HG03139 (cell line): ENCODE data around the gene WASF2.
"Not testable (repeated sequence)": the region's sequence is repeated elsewhere in the genome, so short reads cannot be mapped to it uniquely, and the experiment has no call there.

Source experiments
- ATAC-seq: cut with Tn5 transposase; IDR thresholded peaks from one replicate; pipeline ENCODE4 v1.9.1; 2021; ENCODE audit not compliant: unreplicated experiment

WASF2 gene

DNA sequence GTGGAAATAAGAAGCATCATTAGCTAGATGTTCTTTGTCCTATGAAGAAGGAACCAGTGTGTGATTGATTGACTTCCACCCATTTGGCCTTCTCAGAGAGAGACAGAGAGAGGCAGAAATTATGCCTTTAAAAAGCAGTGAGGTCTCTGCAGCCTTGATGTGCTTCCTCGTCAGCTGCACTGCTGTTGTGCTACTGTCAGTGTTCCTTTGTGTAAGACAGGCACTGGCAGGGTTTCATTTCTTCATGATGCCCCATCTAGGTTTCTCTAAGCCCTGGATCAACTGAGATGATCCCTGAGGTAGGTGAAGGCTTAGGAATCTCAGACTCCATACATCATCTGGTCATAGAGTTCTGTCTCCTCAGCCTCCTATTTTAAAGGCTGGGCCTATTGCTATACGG is 62.6 kb downstream of the WASF2 start:
- ATAC-seq: no peak

DNA sequence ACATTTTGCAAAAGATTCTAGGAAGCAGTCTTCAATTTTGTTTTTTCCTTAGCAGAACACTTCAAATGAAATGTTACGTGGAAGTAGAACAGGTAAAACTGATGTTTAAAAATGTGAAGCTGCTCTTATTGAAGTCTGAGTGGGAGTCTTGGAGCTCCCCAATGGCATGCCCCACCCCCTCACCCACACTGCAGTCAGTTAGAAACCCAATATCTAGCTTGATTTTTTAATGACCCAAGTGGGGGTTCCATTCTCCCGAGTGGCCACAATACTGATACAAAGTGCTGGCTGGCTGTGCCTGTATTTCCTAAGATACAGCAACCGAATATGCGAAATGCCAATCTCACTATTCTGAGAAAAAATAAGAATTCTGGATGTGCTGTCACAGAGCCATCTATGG is 66.3 kb downstream of the WASF2 start:
- ATAC-seq: no peak

DNA sequence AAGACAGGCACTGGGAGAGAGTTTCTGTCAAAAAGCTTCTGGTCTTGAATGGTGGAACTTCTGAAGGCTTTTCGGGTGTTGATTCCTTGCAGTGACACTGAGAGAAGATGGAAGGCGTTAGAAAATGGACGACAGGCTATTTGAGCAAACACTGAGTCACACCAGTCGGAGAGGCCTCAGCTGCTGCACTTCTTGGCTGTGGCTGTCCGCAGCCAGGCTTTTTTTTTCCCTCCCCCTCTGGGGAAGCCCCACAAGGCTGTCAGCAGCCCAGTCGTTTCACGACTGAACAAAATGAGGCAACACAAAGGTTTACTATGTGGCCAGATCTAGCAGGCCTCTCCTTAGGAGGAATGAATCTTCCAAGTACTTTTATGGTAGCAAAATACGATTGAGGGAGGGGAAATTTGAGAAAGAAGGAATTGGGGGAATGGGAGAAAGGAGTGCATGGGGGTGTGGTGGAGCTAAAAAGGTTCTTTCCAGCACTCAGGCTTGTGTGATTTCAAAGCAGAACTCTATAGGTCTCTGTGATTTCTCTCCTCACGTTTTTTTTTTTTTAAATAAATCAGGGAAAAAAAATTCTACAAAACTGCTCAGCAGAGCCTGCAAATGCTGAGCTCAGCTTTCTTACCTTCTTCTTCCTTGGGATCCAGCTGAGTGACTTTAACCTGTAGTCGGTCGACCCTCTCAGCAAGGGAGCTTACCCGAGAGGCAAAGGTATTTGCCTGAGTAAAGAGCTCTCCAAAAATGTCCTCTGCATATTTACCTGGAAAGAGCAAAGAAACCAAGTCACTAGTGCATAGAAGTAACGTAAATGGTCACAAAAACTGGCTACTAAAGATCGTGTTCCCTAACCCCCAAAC is 71.4 kb downstream of the WASF2 start:
- ATAC-seq: no peak

DNA sequence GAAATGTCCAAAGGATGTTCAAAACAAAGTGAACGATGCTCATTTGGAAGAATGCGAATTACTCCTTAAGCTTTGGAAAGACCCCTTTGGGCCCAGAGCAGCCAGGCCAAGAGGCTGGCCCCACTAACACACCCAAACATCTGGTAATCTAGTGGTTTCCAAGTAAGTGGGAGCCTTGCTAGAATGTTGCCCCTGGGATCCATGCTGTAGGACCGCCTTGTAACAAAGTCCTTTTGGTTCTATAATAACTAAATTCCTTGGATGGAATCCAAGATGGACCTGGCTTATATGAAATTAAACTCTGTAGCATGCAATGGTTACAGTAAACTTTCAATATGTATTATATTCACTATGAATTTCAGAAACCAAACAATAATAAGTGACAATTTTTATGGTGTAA is 72.3 kb downstream of the WASF2 start:
- ATAC-seq: no peak

DNA sequence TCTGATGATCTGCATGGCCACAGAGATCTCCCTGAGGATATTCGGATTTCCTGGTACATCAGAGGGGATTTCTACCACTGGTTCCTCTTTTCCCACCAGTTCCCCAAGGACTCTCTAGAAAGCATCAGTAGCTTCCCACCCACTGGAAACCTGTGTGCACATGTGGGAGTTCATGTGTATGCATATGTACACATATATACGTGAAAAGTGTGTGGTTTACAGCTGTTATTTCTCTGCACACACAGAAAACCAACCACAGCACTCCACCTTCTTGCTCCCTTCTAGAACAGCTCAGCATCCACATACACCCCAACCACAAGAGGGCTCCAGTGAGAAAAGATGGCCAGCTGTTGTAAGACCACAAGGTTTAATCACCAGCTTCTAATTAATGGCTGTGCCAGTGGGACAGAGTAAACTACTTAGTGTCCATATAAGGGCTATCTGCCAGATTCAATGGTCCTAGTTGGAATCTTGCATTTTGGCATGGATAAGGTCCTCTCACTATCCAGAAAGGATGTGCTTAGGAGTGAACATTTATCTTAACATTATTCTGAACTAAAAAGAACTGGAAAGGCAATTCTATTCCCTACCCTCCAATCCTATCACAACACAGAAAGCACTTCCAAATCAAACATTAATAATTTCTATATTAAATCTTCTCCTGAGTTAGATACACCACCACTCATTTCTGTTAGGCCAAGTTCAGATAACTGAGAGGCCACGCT is 73.4 kb downstream of the WASF2 start:
- ATAC-seq: no peak

DNA sequence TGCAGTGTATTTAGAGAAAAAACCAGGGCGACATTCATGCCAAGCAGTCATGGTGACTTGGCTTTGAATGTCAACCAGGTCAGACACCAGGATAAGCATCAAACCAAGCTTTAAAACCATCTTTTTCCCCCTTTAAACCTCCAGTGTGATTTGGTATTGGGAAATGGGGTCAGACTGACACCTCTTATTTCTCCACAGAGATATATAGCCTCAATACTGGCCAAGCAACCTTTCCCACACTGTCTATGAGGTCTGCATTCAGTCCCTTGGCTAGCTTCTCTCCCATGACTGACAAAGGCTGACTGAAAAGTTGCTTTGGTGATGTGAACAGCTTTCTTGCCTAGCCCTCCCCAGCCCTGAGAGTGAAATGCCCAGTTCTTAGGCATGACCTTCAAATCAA is 75.9 kb downstream of the WASF2 start:
- ATAC-seq: no peak

DNA sequence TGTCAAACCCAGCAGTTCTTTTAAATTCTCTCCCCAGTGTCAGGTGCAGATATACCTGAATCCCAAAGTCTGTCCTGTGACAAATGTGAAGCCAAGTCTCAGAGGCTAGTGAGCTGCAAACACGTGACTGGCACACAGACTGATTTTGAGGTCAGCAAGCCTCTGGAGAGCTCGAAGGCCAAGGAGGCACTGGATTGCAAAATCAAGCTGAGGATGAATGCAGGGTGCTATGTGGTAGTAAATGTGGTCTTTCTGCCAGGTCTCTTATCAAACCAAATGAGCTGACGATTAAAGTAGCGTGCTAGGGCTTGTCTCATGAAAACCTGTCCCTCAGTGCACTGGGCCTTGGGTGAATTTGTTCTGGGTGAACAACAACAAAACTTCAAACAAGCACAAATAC is 77.0 kb downstream of the WASF2 start:
- no peak for ATAC-seq

DNA sequence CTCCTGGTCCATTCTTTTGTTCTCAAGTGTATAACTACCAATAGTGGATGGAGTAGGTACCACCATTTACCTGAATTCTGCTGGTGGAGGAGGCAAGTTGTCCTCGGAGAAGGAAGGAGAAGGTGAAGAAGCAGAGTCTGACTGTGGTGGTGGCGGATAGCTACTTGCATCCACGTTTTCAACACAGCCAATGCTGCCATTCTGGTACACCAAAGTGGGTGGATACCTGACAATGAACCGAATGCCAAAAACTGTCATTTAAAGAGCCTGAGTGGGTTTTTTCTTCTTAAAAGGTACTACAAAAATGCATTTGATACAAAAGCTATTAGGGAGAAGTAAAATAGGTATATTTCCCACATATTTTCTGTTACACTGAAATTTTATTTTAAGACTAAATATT is 77.5 kb downstream of the WASF2 start:
- no peak for ATAC-seq

DNA sequence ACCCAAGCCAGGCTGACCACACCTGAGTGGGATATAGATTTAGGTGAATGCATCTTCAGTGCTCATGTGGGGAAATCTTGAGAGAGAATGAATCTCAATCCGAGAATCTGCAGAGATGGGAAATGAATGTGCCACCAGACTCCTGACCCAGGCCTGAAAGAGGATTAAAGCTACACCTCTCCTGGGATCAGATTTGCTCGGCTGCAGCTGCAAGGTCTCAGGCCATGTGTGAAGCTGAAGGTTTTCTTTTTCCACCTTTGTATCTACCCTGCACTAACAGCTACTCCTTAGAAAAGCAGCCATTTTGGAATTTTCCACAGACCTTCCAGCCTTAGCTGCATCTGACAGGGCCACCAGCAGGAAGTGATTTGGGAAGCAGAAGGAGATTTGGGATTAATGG is 79.3 kb downstream of the WASF2 start:
- ATAC-seq: no peak

DNA sequence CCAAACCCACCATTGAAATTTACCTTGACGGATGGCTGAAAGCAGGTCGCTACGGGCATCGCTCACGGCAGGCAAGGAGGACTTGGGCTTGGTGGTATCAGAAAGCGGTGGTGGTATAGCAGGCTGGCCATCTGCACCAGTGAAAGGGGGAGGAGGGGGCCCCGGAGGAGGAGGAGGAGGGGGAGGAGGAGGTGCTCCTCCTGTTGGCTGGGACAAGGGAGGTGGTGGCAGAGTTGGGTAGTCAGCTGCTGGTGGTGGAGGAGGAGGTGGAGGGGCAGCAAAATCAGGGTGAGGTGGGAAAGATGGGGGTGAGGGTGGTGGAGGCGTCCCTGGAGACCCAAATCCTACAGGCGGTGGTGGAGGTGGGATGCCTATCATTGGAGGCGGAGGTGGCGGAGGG is 80.3 kb downstream of the WASF2 start:
- no peak for ATAC-seq

DNA sequence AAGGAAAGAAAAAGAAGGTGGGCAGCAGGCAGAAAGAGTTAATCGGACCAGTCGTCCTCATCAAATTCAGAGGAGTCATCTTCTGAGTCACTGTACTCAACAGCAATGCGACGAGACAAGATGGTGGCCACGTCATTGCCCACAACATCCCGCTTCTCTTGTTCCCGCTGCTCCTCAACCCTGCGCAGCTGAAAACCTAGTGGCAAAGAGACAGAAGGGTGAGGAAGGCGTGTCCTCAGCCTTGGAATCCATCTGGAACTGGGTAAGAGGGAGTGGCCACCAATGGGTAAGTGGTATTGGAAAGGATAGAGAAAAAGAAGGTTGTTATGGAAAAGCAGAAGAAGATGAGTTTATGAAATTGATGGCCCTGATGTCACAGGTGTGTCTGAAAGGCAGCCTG is 81.8 kb downstream of the WASF2 start:
- no peak for ATAC-seq

DNA sequence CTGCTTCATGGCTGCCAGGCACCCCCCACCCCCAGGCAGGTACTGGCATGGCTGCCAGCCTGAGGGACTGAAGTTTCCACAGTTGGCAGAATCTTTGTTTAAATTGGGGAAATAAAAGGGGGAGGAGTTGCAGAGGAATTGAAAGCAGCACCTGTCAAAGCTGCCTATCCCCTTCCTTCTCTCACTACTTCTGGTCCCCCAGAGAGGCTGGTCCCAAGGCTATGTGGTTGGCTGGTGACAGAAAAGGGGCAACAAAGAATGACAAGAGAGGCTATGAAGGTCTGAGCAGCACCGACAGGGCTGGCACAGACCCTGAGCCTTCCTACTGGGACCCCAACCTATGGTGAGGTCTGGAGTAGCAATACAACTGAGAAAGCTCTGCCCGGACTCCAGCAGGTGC is 83.2 kb downstream of the WASF2 start:
- not testable (repeated sequence) for ATAC-seq

DNA sequence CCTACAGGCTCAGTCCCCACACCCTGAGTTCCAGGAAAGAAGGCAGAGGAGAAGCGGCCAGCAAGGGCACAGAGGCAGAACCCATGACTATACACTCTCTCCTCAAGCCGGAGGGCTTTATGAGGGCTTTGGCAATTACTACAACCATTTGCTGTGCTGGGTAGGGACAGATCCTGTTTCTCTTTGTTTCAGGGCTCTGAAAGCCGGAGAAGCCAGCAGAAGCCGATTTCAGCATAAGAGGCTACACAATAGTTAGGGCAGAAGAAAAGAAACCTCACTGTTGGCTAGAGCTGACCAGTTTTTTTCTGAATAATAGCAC is 83.6 kb downstream of the WASF2 start:
- ATAC-seq: no peak

DNA sequence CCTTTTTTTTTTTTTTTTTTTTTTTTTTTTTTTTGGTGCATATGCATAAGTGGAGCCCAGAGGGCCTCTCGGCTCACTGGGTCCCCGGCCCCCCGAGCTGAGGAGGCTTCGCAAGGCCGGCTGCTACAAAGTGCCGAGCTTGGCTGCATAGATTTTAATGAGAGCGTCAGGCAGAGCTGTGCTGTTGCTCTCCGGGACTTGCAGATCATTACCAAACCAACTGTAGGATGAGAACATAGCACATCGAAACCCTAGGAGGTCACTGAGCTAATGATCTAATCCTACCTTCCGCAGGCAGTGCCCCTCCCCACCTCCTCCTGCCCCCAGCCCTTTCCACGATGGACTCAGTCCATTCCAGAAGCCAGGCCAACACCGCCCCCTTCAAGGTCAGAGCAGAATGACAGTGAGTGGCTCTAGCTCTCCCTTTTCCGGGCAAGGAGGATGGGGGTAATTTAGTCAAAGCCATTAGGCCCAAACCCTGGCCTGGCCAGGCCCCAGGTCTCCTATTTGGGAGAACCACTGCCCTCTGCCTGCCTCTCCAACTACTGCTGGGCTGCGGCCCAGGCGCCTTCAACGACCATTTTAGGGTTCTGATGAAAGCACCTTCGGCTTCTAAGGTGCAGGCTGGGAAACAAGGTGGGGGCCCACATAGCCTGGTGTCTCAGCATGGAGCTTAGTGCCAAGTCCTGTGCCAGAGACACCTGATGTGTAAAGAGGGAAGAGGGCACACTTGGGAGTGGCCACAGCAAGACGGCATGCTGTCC is 84.2 kb downstream of the WASF2 start:
- not testable (repeated sequence) for ATAC-seq

DNA sequence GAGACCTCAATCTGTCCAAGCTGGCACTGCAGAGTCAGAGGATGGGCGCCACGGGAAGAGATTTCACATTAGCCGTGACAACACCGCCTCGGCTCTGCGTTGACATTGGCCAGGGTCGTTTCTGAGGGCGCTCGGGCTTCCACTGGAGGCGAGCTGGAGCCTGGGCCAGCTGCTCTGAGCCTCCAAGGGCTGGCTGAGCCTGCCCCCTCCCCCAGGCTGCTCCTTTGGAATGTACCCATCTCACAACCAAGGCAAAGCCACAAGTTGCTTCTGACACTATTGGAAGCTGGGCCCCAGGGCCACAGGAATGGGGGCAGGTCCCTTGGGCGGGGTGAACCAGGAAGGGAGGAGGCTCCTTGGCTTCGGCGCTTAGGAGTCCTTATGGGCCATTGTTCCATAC is 84.9 kb downstream of the WASF2 start:
- no peak for ATAC-seq

DNA sequence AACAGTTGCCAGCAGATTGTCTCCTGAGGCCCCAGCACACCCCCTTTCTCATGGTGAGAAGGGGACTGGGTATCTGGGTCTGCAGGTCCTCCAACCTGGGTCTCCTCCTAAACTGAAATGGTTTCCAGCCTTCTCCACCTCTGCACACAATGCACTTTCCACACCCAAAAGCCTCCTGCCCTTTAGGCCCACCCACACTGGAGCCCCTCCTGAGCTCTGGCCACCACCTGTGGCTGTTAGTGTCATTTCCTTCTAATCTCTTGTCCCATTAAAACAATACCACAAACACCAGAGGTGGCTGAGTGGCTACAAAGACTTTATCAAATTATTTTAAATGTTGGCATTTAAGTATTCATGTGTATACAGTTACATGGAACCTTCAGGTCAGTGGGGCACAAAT is 86.0 kb downstream of the WASF2 start:
- no peak for ATAC-seq

DNA sequence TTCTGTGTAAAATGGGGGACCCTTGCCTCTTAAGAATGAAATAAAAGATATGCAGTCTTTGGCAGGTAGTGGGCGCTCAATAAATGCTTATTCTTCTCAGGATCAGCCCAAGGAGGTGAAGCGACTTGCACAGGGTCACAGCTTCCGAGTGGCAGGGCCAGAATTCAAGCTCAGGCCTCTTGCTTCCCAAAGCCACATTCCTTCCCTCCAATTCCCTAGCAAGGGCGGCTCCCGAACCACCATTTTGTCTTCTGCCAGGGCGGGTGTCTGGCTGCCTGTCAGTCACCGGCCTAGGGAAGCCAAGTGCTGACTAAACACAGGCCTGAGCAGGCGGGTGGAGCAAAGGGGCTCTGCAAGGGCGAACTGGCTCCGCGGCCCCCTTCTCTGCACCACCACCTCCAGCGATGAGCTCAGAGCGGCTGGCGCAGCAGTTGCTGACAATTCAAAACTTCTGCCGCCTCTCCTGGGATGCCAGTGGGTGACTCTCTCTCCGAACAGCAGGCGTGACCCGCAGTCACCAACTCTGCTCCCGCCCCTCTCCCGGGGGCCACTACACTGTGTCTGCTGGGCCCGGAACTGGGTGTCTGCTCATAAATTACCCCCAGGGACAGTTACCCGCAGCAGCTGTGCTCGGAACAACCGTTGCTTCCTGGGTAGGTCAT is 86.8 kb downstream of the WASF2 start:
- no peak for ATAC-seq

DNA sequence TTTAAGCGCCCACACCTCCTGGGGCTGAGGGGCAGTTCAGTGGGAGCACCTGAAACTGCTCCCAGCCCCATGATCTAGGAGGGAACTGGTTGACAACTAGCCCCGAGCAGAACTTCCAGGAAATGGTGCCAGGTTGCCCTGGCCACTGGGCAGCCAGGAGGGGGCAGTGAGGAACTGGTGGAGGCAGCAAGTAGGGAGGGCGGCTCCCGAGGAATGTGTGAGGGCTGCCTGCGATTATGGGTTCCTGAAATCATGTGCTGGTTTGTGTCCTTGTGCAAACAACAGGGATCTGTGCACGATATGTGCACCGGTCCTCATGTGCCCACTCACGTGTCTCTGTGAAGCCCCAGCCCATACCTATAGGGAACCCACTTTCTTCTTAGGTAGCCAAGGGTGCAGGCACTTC is 87.6 kb downstream of the WASF2 start:
- ATAC-seq: no peak

DNA sequence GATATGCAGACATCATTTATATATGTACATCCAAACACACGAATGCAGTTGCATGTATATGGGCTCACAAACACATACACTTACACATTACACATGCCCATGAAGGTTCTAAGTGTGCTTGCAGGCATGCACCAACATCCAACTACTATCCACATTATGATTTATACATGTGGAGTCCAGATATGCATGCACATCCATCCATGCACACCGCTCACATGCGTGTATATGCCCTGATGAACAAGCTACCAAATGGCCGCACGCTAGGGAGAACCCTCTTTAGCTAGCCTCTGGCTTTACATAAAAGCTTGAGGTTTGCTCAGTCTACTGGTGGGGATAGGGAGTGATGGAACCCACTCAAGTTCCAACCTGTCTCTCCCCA is 89.0 kb downstream of the WASF2 start:
- no peak for ATAC-seq

DNA sequence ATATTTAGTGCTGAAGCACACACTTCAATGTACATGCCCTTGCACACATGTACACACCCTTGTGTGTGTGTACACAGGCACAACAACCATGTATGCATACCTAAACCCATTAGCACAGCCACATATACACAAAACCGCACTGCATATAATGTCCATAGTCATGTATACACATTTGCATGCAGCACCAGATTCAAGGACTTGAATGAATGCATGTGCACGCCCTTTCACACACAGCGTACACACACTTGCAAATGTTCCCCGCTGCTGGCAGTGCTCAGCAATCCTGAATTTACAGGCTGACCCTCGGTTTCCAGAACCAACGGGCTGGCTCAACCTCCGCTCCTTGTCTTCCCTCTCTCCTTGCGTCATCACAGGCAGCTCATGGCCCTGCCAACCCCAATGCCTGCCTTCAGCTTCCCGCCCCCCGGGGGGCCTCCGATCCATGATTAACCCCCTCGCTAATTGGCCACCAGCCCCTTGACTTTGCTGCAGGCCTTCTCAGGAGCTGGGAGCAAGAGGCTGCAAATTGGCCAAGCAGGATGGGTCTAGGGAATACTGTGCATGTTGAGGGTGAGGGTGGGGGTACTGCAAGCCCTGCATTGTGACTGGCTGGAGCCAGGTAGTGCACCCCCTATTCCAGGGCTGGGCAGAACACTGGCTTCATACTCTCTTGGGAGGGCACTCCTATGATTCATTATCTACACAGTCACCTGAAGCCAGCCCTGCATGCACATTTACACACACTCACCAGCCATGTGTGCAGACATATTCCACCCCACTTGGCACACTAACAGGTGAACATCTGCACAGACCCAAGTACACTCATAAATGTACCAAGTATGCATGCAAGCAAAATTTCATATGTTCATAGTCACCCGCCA is 89.6 kb downstream of the WASF2 start:
- ATAC-seq: no peak
